Neural progenitor cell (in vitro differentiated cells): Measurements from ENCODE around the gene CCDC61.

Experiments used
- EZH2 ChIP-seq: fragments of 200-600 bp; sonication (generic); IDR thresholded peaks from 2 replicates; pipeline ENCODE4 v1.6.1; 2017; ENCODE audit warnings: antibody characterized with exemption, mild to moderate bottlenecking, moderate library complexity
- TF ChIP-seq, protein P1 (sequence below): fragments of 200-600 bp; sonication (generic); IDR thresholded peaks from 2 replicates; pipeline ENCODE4 v1.5.1; 2017; ENCODE audit warnings: antibody characterized with exemption, mild to moderate bottlenecking

- TF ChIP-seq, protein P1, sequence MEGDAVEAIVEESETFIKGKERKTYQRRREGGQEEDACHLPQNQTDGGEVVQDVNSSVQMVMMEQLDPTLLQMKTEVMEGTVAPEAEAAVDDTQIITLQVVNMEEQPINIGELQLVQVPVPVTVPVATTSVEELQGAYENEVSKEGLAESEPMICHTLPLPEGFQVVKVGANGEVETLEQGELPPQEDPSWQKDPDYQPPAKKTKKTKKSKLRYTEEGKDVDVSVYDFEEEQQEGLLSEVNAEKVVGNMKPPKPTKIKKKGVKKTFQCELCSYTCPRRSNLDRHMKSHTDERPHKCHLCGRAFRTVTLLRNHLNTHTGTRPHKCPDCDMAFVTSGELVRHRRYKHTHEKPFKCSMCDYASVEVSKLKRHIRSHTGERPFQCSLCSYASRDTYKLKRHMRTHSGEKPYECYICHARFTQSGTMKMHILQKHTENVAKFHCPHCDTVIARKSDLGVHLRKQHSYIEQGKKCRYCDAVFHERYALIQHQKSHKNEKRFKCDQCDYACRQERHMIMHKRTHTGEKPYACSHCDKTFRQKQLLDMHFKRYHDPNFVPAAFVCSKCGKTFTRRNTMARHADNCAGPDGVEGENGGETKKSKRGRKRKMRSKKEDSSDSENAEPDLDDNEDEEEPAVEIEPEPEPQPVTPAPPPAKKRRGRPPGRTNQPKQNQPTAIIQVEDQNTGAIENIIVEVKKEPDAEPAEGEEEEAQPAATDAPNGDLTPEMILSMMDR = no peak
- TF ChIP-seq EZH2 = no peak
Measured at GRCh38 chr19:46032597-46033025, 37.3 kb downstream of the CCDC61 start.
